Measurements from ENCODE around the gene DMRTC1B. TPM values are rescaled to one million over a fixed set of nuclear protein-coding genes. Genes with fewer than 3 reads are reported as not detected.
"Not testable (repeated sequence)": the region's sequence is repeated elsewhere in the genome, so short reads cannot be mapped to it uniquely, and the experiment has no call there.

DMRTC1B gene
- total RNA-seq, 4 donors from 2014 or later = not detected

- H3K27ac ChIP-seq; H3K4me3 ChIP-seq; H3K9me3 ChIP-seq; H3K4me1 ChIP-seq; H3K36me3 ChIP-seq; DNase-seq (ENCODE audit: low spot score in 2 of 2); H3K27me3 ChIP-seq: not testable (repeated sequence)
- no CpG with 5 or more reads among the region's 6 CpGs for WGBS, 2 donors
Observed at GRCh38 chrX:72783964-72784363, 7.3 kb downstream of the DMRTC1B start.

GRCh38 chrX:72788142-72788541, 11.5 kb downstream of the DMRTC1B start:
- H3K27me3 ChIP-seq; H3K9me3 ChIP-seq; H3K4me1 ChIP-seq; DNase-seq (ENCODE audit: low spot score in 2 of 2); H3K4me3 ChIP-seq; H3K27ac ChIP-seq; H3K36me3 ChIP-seq: not testable (repeated sequence)
- no CpG with 5 or more reads among the region's 1 CpG for WGBS, 2 donors

- H3K9me3 ChIP-seq; H3K27me3 ChIP-seq; H3K36me3 ChIP-seq; H3K4me3 ChIP-seq; H3K4me1 ChIP-seq; H3K27ac ChIP-seq; DNase-seq (ENCODE audit: low spot score in 2 of 2): not testable (repeated sequence)
- 80% methylated on average over 1 of the region's 3 CpGs; no CpG with 5 or more reads in 1 of the 2 donors for WGBS, 2 donors
Observed at GRCh38 chrX:72790390-72790789, 13.7 kb downstream of the DMRTC1B start.

- H3K4me1 ChIP-seq; H3K4me3 ChIP-seq; H3K36me3 ChIP-seq; H3K27ac ChIP-seq; H3K27me3 ChIP-seq; DNase-seq (ENCODE audit: low spot score in 2 of 2); H3K9me3 ChIP-seq: not testable (repeated sequence)
- WGBS, 2 donors = no CpG with 5 or more reads among the region's 13 CpGs
Observed at GRCh38 chrX:72808110-72808509, 31.4 kb downstream of the DMRTC1B start, which contains the start of gene FAM236D. FAM236D (minus strand) TSS chrX:72808210; CDS start chrX:72808110, 100 bp downstream.

GRCh38 chrX:72830701-72831100, 54.0 kb downstream of the DMRTC1B start:
- H3K27ac ChIP-seq; H3K36me3 ChIP-seq; H3K4me1 ChIP-seq; H3K27me3 ChIP-seq; H3K9me3 ChIP-seq; H3K4me3 ChIP-seq; DNase-seq (ENCODE audit: low spot score in 2 of 2): not testable (repeated sequence)
- WGBS, 2 donors = no CpG with 5 or more reads among the region's 13 CpGs

GRCh38 chrX:72837532-72837931, 60.8 kb downstream of the DMRTC1B start:
- not testable (repeated sequence) for H3K9me3 ChIP-seq; H3K36me3 ChIP-seq; H3K27ac ChIP-seq; DNase-seq (ENCODE audit: low spot score in 2 of 2); H3K4me3 ChIP-seq; H3K27me3 ChIP-seq; H3K4me1 ChIP-seq
- WGBS, 2 donors = no CpG with 5 or more reads among the region's 2 CpGs

GRCh38 chrX:72882898-72883297, 106.2 kb downstream of the DMRTC1B start:
- not testable (repeated sequence) for H3K36me3 ChIP-seq; H3K27me3 ChIP-seq; H3K9me3 ChIP-seq; DNase-seq (ENCODE audit: low spot score in 2 of 2); H3K4me3 ChIP-seq; H3K27ac ChIP-seq; H3K4me1 ChIP-seq
- no CpG with 5 or more reads among the region's 2 CpGs for WGBS, 2 donors

- H3K4me3 ChIP-seq; H3K27ac ChIP-seq; H3K36me3 ChIP-seq; H3K9me3 ChIP-seq; H3K4me1 ChIP-seq; H3K27me3 ChIP-seq; DNase-seq (ENCODE audit: low spot score in 2 of 2): not testable (repeated sequence)
- no CpG with 5 or more reads among the region's 14 CpGs for WGBS, 2 donors
Observed at GRCh38 chrX:72889740-72890139, 113.0 kb downstream of the DMRTC1B start.

Small RNAs within 50 kb of the gene (small RNA-seq; reads per million reads assigned to genes)
- not detected for gene RNU1-112P

Other genes with a start within 250 kb of the DMRTC1B start
- gene HDAC8, start 204.0 kb upstream of the DMRTC1B start, total RNA-seq = 10 to 100 TPM; 28.7 to 33.9 (median 30.0) TPM
- 1 to 10 TPM; 2.0 to 4.2 (median 3.2) TPM for gene PHKA1, start 62.6 kb upstream of the DMRTC1B start, total RNA-seq
- not detected for gene FAM236B, start 5.8 kb downstream of the DMRTC1B start, total RNA-seq
- gene FAM236D, start 31.3 kb downstream of the DMRTC1B start, total RNA-seq = not detected
- not detected for gene FAM236C, start 135.7 kb downstream of the DMRTC1B start, total RNA-seq
- not detected for gene FAM236A, start 161.3 kb downstream of the DMRTC1B start, total RNA-seq
- not detected for gene DMRTC1, start 166.9 kb downstream of the DMRTC1B start, total RNA-seq
- not detected for gene PABPC1L2B, start 226.0 kb downstream of the DMRTC1B start, total RNA-seq

All from tibial nerve (tissue), 4 donors.